Immature natural killer cell (primary cell): ENCODE results near the gene CRISP1. TPM values are rescaled to one million over a fixed set of nuclear protein-coding genes. Genes with fewer than 3 reads are reported as not detected.
"Not testable (repeated sequence)": the region's sequence is repeated elsewhere in the genome, so short reads cannot be mapped to it uniquely, and the experiment has no call there.

Experiments
- DNase-seq, 3 donors: peaks; one replicate each; pipeline ENCODE4 v3.0.0; 2022; ENCODE audit warnings: mixed read lengths in 1 of 3
- H3K27ac Mint-ChIP-seq, 6 donors: one replicate each; pipeline ENCODE4 v1.8.0; 2020; ENCODE audit warnings: mixed read lengths in 6 of 6, mild to moderate bottlenecking in 5 of 6, inconsistent platforms in 4 of 6, moderate library complexity in 3 of 6
- H3K27me3 Mint-ChIP-seq, 3 donors: one replicate each; pipeline ENCODE4 v1.8.0; 2020 to 2021; ENCODE audit warnings: low read depth in 3 of 3, mild to moderate bottlenecking in 3 of 3, mixed read lengths in 3 of 3, moderate library complexity in 3 of 3, inconsistent platforms in 1 of 3
- H3K36me3 Mint-ChIP-seq, 3 donors: one replicate each; pipeline ENCODE4 v1.8.0; 2020; ENCODE audit warnings: mixed read lengths in 3 of 3, inconsistent platforms in 2 of 3, mild to moderate bottlenecking in 2 of 3
- H3K4me1 Mint-ChIP-seq, 2 donors: one replicate each; pipeline ENCODE4 v1.8.0; 2020; ENCODE audit warnings: inconsistent platforms in 2 of 2, mild to moderate bottlenecking in 2 of 2, mixed read lengths in 2 of 2, moderate library complexity in 1 of 2
- H3K4me3 Mint-ChIP-seq, 5 donors: one replicate each; pipeline ENCODE4 v1.8.0; 2020; ENCODE audit warnings: mild to moderate bottlenecking in 5 of 5, mixed read lengths in 5 of 5, inconsistent platforms in 3 of 5, moderate library complexity in 3 of 5
- H3K9me3 Mint-ChIP-seq, 6 donors: one replicate each; pipeline ENCODE4 v1.8.0; 2020; ENCODE audit warnings: mild to moderate bottlenecking in 6 of 6, mixed read lengths in 6 of 6, inconsistent platforms in 4 of 6, moderate library complexity in 3 of 6
- polyA plus RNA-seq, 3 donors: library from polyadenylated mRNA; unstranded; fragments of 300-500 nt; fragmentation: Illumina TruSeq; gene quantifications; one replicate each; pipeline ENCODE4 v1.2.3, GENCODE V29; 2021

Gene CRISP1, protein sequence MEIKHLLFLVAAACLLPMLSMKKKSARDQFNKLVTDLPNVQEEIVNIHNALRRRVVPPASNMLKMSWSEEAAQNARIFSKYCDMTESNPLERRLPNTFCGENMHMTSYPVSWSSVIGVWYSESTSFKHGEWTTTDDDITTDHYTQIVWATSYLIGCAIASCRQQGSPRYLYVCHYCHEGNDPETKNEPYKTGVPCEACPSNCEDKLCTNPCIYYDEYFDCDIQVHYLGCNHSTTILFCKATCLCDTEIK
- polyA plus RNA-seq, result not detected

DNA sequence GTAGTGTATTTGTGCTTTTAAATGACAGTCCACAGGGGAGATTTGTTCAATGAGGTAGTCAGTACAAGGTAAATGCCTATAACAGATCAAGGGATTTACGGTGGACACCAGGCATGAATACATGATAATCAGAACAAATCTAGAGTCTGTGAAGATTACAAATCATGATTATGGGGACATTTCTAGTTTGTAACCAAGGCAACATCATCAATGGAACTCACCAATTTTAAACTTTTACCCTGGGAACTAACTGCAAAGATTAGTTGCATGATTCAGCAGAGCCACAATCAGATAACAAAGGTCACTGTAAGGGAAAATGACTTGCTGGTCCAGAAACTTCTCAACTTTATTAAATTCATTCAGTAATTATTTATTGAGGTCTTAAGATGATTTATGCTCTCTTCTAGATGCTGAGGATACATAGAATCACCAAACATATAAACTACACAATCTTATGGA lies at the start of gene CRISP1:
TSS of gene CRISP1 (minus strand) at position 51 of the 459 bp plus-strand sequence. CDS start 9,135 bp downstream, outside the sequence.
- Mint-ChIP-seq H3K27me3 (no peaks in the 10 kb centered on the region), H3K4me3 (no peak within 1 kb of the TSS), H3K9me3 (peaks cover 4 to 44% (median 7%) of the 10 kb centered on the region in 6 donors), H3K27ac (no peak within 1 kb of the TSS), H3K36me3 (peaks cover 0 to 3% (median 0%) of the 10 kb centered on the region in 3 donors), H3K4me1 (no peaks in the 10 kb centered on the region)
- no peak for DNase-seq

DNA sequence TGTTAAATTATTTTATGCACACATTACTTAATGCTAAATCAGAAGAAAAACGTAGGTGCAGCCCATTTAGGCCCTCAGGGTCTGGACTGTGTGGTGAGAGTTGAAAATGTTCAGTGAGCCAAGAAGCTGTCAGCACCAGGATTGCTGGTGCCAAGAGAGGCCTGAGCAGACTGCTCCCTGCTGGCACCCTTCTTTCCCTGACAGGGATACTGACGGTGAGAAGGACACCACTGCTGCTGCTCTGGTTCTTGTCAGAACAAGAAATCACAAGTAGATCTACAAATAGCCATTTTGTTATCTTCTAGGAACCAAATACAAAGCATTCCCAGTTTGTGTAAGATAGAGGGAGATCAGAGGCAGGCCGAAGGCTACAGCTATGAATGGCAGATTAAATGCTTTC lies 48.7 kb upstream of the CRISP1 start:
- Mint-ChIP-seq H3K4me1 (no peaks in the 10 kb centered on the region), H3K4me3 (no peak overlapping the region), H3K36me3 (no peaks in the 10 kb centered on the region), H3K27ac (no peak overlapping the region), H3K9me3 (peaks cover 4 to 38% (median 15%) of the 10 kb centered on the region in 6 donors), H3K27me3 (no peaks in the 10 kb centered on the region)
- DNase-seq, result no peak

DNA sequence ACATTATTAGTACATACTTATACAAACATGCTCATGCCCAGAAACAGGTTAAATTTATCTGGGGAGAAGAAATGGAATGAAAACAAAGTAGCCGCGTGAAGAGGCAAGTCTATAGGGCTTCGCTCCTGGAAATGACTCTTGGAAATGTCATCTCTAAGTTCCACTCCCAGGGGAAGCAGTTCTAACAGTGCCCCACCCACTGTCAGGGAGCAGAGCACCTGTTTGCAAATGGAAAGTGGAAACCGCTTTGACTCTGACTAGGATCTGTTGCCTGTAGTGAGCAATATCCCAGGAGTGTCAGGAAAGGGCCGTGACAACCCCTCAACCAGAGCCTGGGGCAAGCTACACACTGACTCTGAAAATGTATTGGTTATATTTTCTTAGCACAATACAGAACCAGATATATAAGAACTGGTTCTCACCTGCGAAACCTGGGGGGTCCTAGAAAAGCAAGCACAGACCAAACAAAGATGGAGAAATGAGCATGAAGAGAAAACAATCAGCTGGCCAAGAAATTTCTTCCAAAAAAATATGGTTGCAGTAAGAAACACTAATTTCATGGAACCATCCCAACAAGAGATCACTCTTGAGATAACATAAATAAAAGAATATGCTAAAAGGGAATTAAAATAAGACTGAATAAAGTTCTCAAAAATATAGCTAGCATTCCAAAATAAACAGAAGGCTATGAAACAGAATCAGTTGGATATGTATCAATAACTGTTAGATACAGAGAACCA lies 47.5 kb upstream of the CRISP1 start:
- Mint-ChIP-seq H3K27ac (no peak overlapping the region), H3K27me3 (no peaks in the 10 kb centered on the region), H3K36me3 (no peaks in the 10 kb centered on the region), H3K4me1 (no peaks in the 10 kb centered on the region), H3K9me3 (peaks cover 3 to 38% (median 9%) of the 10 kb centered on the region in 6 donors), H3K4me3 (no peak overlapping the region)
- DNase-seq, result no peak

DNA sequence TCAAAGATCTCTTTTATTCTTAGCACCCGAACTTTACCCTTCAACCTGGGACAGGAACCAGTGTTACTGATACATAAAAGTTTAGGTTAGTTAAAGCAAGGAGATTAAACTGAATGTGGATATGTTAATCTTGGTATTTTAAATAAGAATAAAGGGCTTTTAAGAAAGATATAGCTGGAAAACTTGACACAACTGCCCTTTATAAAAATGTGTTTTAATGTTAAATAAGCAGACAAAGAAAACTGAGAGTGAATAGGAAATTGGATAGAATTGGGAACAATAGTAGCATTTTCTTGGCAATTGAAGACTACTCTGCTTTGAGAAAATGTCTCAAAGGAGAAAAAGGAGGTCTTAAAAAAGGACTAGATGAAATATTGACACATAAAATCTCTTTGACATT lies 45.9 kb upstream of the CRISP1 start:
- Mint-ChIP-seq H3K27ac (no peak overlapping the region), H3K4me1 (no peaks in the 10 kb centered on the region), H3K9me3 (peaks cover 3 to 29% (median 7%) of the 10 kb centered on the region in 6 donors), H3K4me3 (no peak overlapping the region), H3K27me3 (no peaks in the 10 kb centered on the region), H3K36me3 (no peaks in the 10 kb centered on the region)
- no peak for DNase-seq

DNA sequence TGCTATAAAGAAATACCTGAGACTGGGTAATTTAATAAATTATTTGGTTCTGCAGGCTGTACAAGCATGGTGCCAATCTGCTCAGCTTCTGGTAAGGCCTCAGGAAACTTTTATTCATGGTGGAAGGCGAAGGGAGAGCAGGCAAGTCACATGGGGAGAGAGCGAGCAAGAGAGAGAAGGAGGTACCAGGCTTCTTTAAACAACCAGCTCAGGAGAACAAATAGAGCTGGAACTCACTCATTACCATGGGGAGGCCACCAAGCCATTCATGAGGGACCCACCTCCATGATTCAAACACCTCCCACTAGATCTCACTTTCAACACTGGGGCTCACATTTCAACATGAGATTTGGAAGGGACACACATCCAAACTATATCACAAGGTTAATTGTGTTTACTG lies 44.9 kb upstream of the CRISP1 start:
- Mint-ChIP-seq H3K4me3 (no peak overlapping the region), H3K9me3 (peaks cover 2 to 24% (median 11%) of the 10 kb centered on the region in 6 donors), H3K27ac (no peak overlapping the region), H3K4me1 (no peaks in the 10 kb centered on the region), H3K27me3 (peaks cover 0 to 4% (median 0%) of the 10 kb centered on the region in 3 donors), H3K36me3 (no peaks in the 10 kb centered on the region)
- DNase-seq, result no peak

DNA sequence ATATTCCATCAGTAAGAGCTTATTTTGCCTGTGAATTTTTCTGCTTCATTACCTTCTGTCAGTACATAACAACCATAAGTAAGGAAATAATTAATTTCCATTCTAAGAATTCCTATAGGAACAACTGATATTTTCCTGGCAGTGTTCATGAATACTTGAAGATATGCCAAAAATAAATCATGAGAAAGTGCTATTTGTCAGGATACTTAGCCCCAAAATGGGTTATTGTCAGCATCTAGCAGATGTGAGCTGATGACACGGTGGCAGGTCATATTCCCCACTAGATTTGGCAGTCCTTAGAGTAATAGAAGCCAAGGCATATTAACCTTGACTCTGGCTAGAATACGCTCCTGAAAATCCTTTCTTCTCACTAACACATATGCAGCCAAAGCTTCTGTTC lies 43.2 kb upstream of the CRISP1 start:
- Mint-ChIP-seq H3K36me3 (no peaks in the 10 kb centered on the region), H3K27me3 (peaks cover 0 to 4% (median 0%) of the 10 kb centered on the region in 3 donors)
- no peak for DNase-seq

DNA sequence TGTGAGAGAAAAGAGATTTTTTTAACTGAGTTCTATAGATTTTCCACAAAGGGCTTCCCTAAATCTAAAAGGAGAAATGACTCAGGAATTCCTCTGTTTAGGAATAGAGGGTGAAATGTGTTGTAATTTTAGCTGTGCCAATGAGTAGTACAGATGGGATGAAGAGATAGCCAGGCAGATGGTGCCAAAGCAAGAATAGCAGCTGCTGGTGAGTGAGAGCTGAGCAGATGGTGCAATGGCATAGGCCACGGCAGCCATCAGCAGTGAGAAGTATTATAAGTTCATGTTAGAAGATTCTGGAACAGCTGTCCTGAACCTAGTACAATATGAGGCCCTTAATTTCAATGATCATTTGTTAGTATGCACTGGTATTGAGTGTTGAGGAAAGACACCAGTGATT lies 40.2 kb upstream of the CRISP1 start:
- Mint-ChIP-seq H3K27me3 (peaks cover 0 to 4% (median 0%) of the 10 kb centered on the region in 3 donors), H3K4me1 (no peaks in the 10 kb centered on the region), H3K9me3 (peaks cover 3 to 33% (median 8%) of the 10 kb centered on the region in 6 donors), H3K4me3 (no peak overlapping the region), H3K36me3 (no peaks in the 10 kb centered on the region), H3K27ac (no peak overlapping the region)
- DNase-seq, result no peak

More for the DNA sequence above, 43.2 kb upstream of the CRISP1 start:
- H3K4me3 Mint-ChIP-seq, result no peak overlapping the region
- H3K4me1 Mint-ChIP-seq, result no peaks in the 10 kb centered on the region
- peaks cover 2 to 28% (median 12%) of the 10 kb centered on the region in 6 donors for H3K9me3 Mint-ChIP-seq
- no peak overlapping the region for H3K27ac Mint-ChIP-seq

DNA sequence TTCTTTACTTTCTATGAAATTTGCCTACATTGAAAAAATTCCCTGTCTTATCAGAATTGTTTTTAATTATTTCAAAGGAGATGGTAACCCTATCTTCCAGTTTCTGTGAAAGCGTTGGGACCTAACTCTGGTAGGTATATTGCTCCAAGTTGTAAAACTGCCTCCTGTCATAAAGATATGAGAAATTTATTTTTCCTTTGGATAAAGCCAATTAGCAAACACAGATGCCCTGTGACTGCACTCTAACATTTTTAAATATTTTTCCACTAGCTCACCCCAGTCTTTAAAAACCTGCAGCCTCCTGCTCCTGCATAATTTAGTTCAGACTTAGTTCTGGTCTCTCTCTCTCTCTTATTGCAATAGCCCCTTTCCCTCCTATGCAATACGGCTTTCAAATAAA lies 39.0 kb upstream of the CRISP1 start:
- Mint-ChIP-seq H3K9me3 (peaks cover 0 to 34% (median 7%) of the 10 kb centered on the region in 6 donors), H3K36me3 (no peaks in the 10 kb centered on the region), H3K27ac (no peak overlapping the region), H3K4me3 (no peak overlapping the region), H3K27me3 (peaks cover 0 to 4% (median 0%) of the 10 kb centered on the region in 3 donors), H3K4me1 (no peaks in the 10 kb centered on the region)
- no peak for DNase-seq

DNA sequence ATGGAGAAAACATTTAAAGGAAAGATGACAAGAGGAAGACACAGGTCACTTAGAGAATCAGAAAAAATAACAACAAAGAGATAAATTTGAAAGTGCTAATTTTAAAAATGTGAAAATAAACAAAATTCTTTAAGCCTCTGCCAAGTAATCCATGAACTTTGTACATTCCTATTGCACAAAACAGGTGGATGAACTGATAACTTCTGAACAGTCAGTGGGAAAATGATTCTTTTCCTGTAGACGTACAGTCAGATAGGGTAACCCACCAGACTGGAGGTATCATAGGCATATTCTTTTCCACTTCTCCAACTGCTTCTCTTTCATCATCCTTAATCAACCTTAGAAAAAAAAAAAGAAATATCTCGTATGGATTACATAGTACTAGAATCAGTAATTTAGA lies 36.5 kb upstream of the CRISP1 start:
- no peak for DNase-seq
- Mint-ChIP-seq H3K4me1 (no peaks in the 10 kb centered on the region), H3K36me3 (no peaks in the 10 kb centered on the region), H3K4me3 (no peak overlapping the region), H3K27ac (no peak overlapping the region), H3K9me3 (peaks cover 3 to 32% (median 9%) of the 10 kb centered on the region in 6 donors), H3K27me3 (peaks cover 0 to 4% (median 0%) of the 10 kb centered on the region in 3 donors)

DNA sequence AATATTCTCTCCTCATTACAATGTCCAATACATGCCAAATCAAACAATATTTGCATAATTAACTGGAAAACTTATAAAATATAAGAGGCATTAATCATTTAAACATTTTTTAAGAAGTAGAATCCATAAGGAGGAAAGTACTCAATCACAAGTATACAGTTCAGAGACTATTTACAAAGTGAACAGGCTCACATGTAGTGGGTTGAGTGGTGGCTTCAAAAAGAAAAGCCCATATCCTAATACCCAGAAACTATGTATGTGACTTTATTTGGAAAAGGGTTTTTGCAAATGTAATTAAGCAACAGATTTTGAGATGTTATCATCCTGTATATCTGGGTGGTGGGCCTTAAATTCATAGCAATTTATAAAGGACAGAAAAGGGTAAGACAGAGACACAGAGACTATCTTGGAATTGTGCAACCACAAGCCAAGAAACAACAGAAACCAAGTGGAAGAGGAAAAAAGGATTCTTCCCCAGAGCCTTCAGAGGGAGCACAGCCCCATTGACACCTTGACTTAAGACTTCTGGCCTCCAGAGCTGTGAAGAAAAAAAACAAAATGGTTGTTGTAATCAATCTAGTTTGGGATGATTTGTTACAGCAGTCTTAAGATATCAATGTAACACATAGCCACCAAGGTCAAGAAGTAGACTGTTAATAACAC lies 32.7 kb upstream of the CRISP1 start:
- no peak overlapping the region for H3K4me3 Mint-ChIP-seq
- no peaks in the 10 kb centered on the region for H3K27me3 Mint-ChIP-seq
- peaks cover 9 to 44% (median 12%) of the 10 kb centered on the region in 6 donors for H3K9me3 Mint-ChIP-seq
- no peak for DNase-seq
- H3K4me1 Mint-ChIP-seq, result no peaks in the 10 kb centered on the region
- no peaks in the 10 kb centered on the region for H3K36me3 Mint-ChIP-seq
- no peak overlapping the region for H3K27ac Mint-ChIP-seq

DNA sequence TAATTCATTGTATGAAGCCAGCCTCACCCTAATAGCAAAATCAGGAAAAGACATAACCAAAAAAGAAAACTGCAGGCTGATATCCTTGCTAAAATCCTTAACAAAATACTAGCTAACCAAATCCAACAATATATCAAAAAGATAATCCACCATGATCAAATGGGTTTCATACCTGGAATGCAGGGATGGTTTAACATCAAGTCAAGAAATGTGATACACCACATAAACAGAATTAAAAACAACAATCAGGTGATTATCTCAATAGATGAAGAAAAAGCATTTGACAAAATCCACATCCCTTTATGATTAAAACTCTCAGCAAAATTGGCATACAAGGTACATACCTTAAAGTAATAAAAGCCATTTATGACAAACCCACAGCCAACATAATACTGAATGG lies 29.2 kb upstream of the CRISP1 start:
- peaks cover 13 to 49% (median 26%) of the 10 kb centered on the region in 6 donors for H3K9me3 Mint-ChIP-seq
- H3K4me1 Mint-ChIP-seq, H3K4me3 Mint-ChIP-seq, H3K27ac Mint-ChIP-seq, H3K36me3 Mint-ChIP-seq, H3K27me3 Mint-ChIP-seq, DNase-seq: not testable (repeated sequence)

DNA sequence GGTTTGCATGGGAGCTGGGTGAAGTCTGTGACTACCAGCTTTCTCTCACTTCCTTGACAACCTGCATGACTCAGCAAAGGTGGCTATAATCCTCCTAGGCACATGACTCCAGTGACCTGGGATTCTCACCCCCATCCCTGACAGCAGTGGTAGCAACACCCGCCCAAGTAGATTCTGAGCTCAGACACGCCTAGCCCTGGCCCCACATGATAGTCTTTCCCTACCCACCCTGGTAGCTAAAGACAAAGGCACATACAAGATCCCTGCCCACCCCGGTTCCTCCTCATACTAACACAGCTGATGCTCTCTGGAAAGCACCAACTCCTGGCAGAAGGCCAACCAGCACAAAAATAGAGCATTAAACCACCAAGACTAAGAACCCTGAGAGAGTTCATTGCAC lies 25.9 kb upstream of the CRISP1 start:
- H3K4me1 Mint-ChIP-seq, result peaks cover 0 to 6% of the 10 kb centered on the region in 2 donors
- H3K27ac Mint-ChIP-seq, result peak overlapping the region in 1 of 6 donors; percentile 8
- H3K27me3 Mint-ChIP-seq, result no peaks in the 10 kb centered on the region
- DNase-seq, result no peak
- H3K9me3 Mint-ChIP-seq, result peaks cover 13 to 68% (median 34%) of the 10 kb centered on the region in 6 donors
- no peak overlapping the region for H3K4me3 Mint-ChIP-seq
- H3K36me3 Mint-ChIP-seq, result no peaks in the 10 kb centered on the region

DNA sequence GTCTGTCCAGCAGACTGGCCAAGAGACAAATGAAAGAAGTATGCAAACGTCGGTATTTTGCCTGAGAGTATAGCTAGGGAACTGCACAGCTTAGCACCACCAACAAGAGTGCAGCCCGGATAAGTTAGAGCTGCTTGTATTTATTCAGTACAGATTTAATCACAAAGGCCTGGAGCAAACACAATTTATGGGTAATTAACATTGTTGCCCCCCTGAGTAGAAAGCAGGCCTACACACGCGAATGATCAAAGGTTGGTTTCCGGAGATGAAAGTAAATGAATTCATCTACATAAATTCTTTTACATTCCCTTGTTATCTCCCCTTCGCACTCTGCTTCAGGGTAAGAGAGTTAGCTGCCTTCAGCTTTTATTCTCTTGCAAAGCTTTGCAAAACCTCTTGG lies 24.7 kb upstream of the CRISP1 start:
- H3K4me1 Mint-ChIP-seq, result peaks cover 0 to 6% of the 10 kb centered on the region in 2 donors
- no peak for DNase-seq
- H3K27ac Mint-ChIP-seq, result no peak overlapping the region
- H3K36me3 Mint-ChIP-seq, result no peaks in the 10 kb centered on the region
- peaks cover 13 to 69% (median 41%) of the 10 kb centered on the region in 6 donors for H3K9me3 Mint-ChIP-seq
- no peak overlapping the region for H3K4me3 Mint-ChIP-seq
- no peaks in the 10 kb centered on the region for H3K27me3 Mint-ChIP-seq
